Psoas muscle (tissue), 8 donors: ENCODE measurements around the gene RFXAP. TPM values are rescaled to one million over a fixed set of nuclear protein-coding genes. Genes with fewer than 3 reads are reported as not detected.

Experiments
- ATAC-seq, 4 donors: fragments of 200-7000 bp; cut with Tn5 transposase; one replicate each; pipeline ENCODE4 v1.9.1; 2020; ENCODE audit warnings: moderate library complexity in 3 of 4, mild to moderate bottlenecking in 2 of 4
- DNase-seq, 2 donors: peaks; one replicate each; pipeline ENCODE4 v3.0.0-alpha.2; 2020
- H3K27ac ChIP-seq: fragments of 200-600 bp; one replicate; pipeline ENCODE4 v1.8.0; 2022
- H3K27me3 ChIP-seq, 3 donors: fragments of 200-600 bp in 1 of 3; one replicate each; pipeline versions ENCODE4 v1.6.1 to v1.8.0; 2013 to 2022; ENCODE audit warnings: low read length in 2 of 3, mild to moderate bottlenecking in 2 of 3, moderate library complexity in 1 of 3; ENCODE audit not compliant: insufficient read depth in 3 of 3
- H3K36me3 ChIP-seq, 2 donors: fragments of 200-600 bp in 1 of 2; one replicate each; pipeline versions ENCODE4 v1.6.1 to v1.8.0; 2013 to 2022; ENCODE audit warnings: low read depth in 1 of 2, mild to moderate bottlenecking in 1 of 2, moderate library complexity in 1 of 2; ENCODE audit not compliant: insufficient read depth in 1 of 2
- H3K4me1 ChIP-seq: fragments of 200-600 bp; one replicate; pipeline ENCODE4 v1.8.0; 2022
- H3K4me3 ChIP-seq: fragments of 200-600 bp; one replicate; pipeline ENCODE4 v1.8.0; 2022; ENCODE audit warnings: mild to moderate bottlenecking
- H3K9me3 ChIP-seq: fragments of 200-600 bp; one replicate; pipeline ENCODE4 v1.8.0; 2022
- CTCF ChIP-seq: fragments of 200-600 bp; IDR thresholded peaks from one replicate; pipeline ENCODE4 v1.8.0; 2022; ENCODE audit warnings: antibody characterized with exemption
- WGBS, 3 donors: extraction: QIAGEN DNeasy Blood & Tissue Kit; methylation state at CpG; one replicate each; pipeline versions ENCODE4 v1.1.6 to v1.1.7; 2013; 5-methylcytosine and 5-hydroxymethylcytosine counted together
- intact Hi-C, 2 donors: fragments of 100-400 bp; cut with DNase I; formaldehyde crosslinking; loops; one replicate each; pipeline versions ENCODE4 v1.11.0 to v1.14.2; 2022
- polyA plus RNA-seq, 3 donors: library from polyadenylated mRNA; stranded (reverse); fragments of 200-250 nt; gene quantifications; one replicate each; pipeline ENCODE4 v1.2.3, GENCODE V29; 2013
- total RNA-seq, 4 donors: library from RNA; stranded (reverse); fragmentation: NEBNext Ultra II Directional in 2 of 4; extraction: Animal tissue kit (Norgen Biotek cat#: 25700) in 2 of 4; gene quantifications; one replicate each; pipeline versions ENCODE4 v1.2.1 to v1.2.4, GENCODE V29; 2021 to 2023
- donor health status: healthy with polysubstance abuse.
- donor health status: DM: no; HTN: no; CAD: no; lungs with moderate emphysema.
- donor health status: Bipolar disorder and iron deficiency.
- donor health status: healthy.
- donor health status: DM: yes; HTN: yes; CAD: no.
- donor health status: DM: no; HTN: no; CAD: no.
- donor health status: DM: no; HTN: no; CAD: no.
- donor health status: DM: yes; HTN: yes; CAD: no.

Gene RFXAP
- total and polyA plus RNA-seq, 7 donors: 1.2 to 4.1 (median 1.7) TPM

GRCh38 chr13:36850790-36851438 lies 31.9 kb downstream of the RFXAP start:
- Histone ChIP-seq H3K36me3 (peaks cover 0 to 14% of the 10 kb centered on the region in 2 donors), H3K27me3 (no peaks in the 10 kb centered on the region), H3K4me1 (no peaks in the 10 kb centered on the region), H3K27ac (no peak overlapping the region), H3K4me3 (no peak overlapping the region), H3K9me3 (no peaks in the 10 kb centered on the region)
- DNase-seq (no peak), ATAC-seq (peak in 2 of 4 donors; percentile 39 to 65)
- peak; percentile 12 for TF ChIP-seq CTCF
- 87 to 91% (median 89%) methylated on average over 13 of the region's 13 CpGs for WGBS, 3 donors
- intact Hi-C loops: loop anchor here in 1 of 2 donors (10.0 kb wide), 1 partner anchor 134 kb away; no protein-coding TSS in a partner anchor

- no peak for TF ChIP-seq CTCF
- no peaks in the 10 kb centered on the region for H3K27me3 ChIP-seq
- no peaks in the 10 kb centered on the region for H3K4me1 ChIP-seq
- DNase-seq (no peak), ATAC-seq (no peak)
- H3K36me3 ChIP-seq: peaks cover 0 to 14% of the 10 kb centered on the region in 2 donors
- H3K4me3 ChIP-seq: no peak overlapping the region
- intact Hi-C loops: loop anchor here (2.0 to 10.0 kb wide), 2 partner anchors 124 to 128 kb away; no protein-coding TSS in a partner anchor
- no peaks in the 10 kb centered on the region for H3K9me3 ChIP-seq
- no peak overlapping the region for H3K27ac ChIP-seq
These were observed 38.2 kb downstream of the RFXAP start for GRCh38 chr13:36857253-36857652.

- intact Hi-C loops: loop anchor here in 1 of 2 donors (10.0 kb wide), 1 partner anchor 127 kb away; no protein-coding TSS in a partner anchor
- DNase-seq: no peak
- Histone ChIP-seq H3K4me1 (no peaks in the 10 kb centered on the region), H3K4me3 (no peak overlapping the region), H3K27ac (no peak overlapping the region), H3K27me3 (no peaks in the 10 kb centered on the region), H3K36me3 (peaks cover 0 to 5% of the 10 kb centered on the region in 2 donors), H3K9me3 (no peaks in the 10 kb centered on the region)
- TF ChIP-seq CTCF: peak; percentile 41
- 30 to 46% (median 33%) methylated on average over 3 of the region's 3 CpGs for WGBS, 3 donors
- peak; percentile 42 to 71 (median 58) for ATAC-seq
These were observed 39.3 kb downstream of the RFXAP start for GRCh38 chr13:36858290-36858689.

- DNase-seq: no peak
- H3K36me3 ChIP-seq: peaks cover 0 to 11% of the 10 kb centered on the region in 2 donors
- no peaks in the 10 kb centered on the region for H3K4me1 ChIP-seq
- no peaks in the 10 kb centered on the region for H3K27me3 ChIP-seq
- no peak for TF ChIP-seq CTCF
- no peak overlapping the region for H3K27ac ChIP-seq
- H3K9me3 ChIP-seq: no peaks in the 10 kb centered on the region
- intact Hi-C loops: loop anchor here in 1 of 2 donors (10.0 kb wide), 1 partner anchor 126 kb away; no protein-coding TSS in a partner anchor
- ATAC-seq: peak in 1 of 4 donors; percentile 30
- WGBS, 3 donors: 74 to 90% (median 89%) methylated on average over 4 of the region's 4 CpGs
- no peak overlapping the region for H3K4me3 ChIP-seq
These were observed 40.2 kb downstream of the RFXAP start for GRCh38 chr13:36859259-36859658.
